Nephron progenitor cell (in vitro differentiated cells): Measurements from ENCODE around the gene LRRC32.

Experiments used
- DNase-seq: peaks from one replicate; pipeline ENCODE4 v3.0.0; 2021
- H3K27ac Mint-ChIP-seq: 2 replicates; pipeline ENCODE4 v1.8.0; 2021; ENCODE audit warnings: mild to moderate bottlenecking, moderate library complexity, mixed read lengths
- H3K27me3 Mint-ChIP-seq: 2 replicates; pipeline ENCODE4 v1.8.0; 2021; ENCODE audit warnings: mild to moderate bottlenecking, low read depth, mixed read lengths; ENCODE audit not compliant: poor library complexity
- H3K36me3 Mint-ChIP-seq: 2 replicates; pipeline ENCODE4 v1.8.0; 2021; ENCODE audit warnings: low read depth, mixed read lengths
- H3K4me1 Mint-ChIP-seq: 2 replicates; pipeline ENCODE4 v1.8.0; 2021; ENCODE audit warnings: mixed read lengths
- H3K4me3 Mint-ChIP-seq: 2 replicates; pipeline ENCODE4 v1.8.0; 2021; ENCODE audit warnings: mild to moderate bottlenecking, moderate library complexity, mixed read lengths
- H3K9me3 Mint-ChIP-seq: 2 replicates; pipeline ENCODE4 v1.8.0; 2021; ENCODE audit warnings: mild to moderate bottlenecking, moderate library complexity, mixed read lengths
- TF ChIP-seq, protein P1 (sequence below): fragments of 200-600 bp; sonication (generic); IDR thresholded peaks from 2 replicates; pipeline ENCODE4 v1.5.0; 2021; ENCODE audit warnings: antibody characterized with exemption

LRRC32 gene

DNA sequence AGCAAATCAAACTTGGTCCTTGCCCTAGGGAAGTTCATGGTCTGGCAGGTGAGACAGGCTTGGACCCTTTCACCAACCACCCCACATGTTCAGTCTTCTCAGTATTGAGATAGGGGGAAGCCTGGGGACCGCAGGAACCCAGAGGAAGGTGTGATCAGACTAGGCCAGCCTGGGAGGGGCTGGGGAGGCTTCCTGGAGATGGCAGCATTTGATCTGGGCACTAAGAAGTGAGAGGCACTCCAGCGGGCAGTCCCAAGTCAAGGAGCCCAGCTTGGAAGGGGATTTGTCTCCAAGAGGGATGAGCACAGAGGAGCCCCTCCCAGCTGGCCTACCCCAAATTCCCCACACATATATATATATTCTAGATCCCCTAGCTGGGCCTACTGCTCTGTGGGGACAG lies 5.4 kb downstream of the LRRC32 start:
- H3K27ac Mint-ChIP-seq, result no peak overlapping the region
- peaks cover 20% of the 10 kb centered on the region for H3K27me3 Mint-ChIP-seq
- H3K36me3 Mint-ChIP-seq, result no peaks in the 10 kb centered on the region
- no peak for DNase-seq
- no peak overlapping the region for H3K4me3 Mint-ChIP-seq
- H3K9me3 Mint-ChIP-seq, result no peaks in the 10 kb centered on the region
- TF ChIP-seq, protein P1, sequence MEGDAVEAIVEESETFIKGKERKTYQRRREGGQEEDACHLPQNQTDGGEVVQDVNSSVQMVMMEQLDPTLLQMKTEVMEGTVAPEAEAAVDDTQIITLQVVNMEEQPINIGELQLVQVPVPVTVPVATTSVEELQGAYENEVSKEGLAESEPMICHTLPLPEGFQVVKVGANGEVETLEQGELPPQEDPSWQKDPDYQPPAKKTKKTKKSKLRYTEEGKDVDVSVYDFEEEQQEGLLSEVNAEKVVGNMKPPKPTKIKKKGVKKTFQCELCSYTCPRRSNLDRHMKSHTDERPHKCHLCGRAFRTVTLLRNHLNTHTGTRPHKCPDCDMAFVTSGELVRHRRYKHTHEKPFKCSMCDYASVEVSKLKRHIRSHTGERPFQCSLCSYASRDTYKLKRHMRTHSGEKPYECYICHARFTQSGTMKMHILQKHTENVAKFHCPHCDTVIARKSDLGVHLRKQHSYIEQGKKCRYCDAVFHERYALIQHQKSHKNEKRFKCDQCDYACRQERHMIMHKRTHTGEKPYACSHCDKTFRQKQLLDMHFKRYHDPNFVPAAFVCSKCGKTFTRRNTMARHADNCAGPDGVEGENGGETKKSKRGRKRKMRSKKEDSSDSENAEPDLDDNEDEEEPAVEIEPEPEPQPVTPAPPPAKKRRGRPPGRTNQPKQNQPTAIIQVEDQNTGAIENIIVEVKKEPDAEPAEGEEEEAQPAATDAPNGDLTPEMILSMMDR, result no peak
- H3K4me1 Mint-ChIP-seq, result peaks cover 56% of the 10 kb centered on the region

DNA sequence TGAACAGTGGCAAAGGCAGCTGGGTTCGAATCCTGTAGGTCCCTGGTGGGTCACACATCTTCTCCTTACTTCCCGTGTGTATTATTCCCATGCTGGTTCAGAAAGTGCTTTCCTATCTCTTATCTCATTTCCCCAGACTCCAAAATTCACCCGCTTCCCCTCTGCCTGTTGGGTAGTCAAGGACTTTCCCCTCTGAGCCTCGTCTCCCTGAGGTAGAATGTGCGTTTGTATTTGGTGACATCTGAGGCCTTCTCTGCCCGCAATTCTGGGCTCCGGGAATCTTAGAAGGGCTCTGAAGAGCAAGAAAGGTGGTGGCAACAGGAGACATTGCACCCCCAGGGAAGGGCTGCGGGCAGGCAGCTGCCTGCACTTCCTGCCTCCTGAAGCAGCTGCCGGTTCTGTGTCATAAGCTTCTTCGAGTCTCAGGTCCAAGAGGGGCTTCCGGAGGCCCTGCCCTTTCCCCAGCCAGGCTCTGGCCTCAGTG lies 5.9 kb downstream of the LRRC32 start:
- Mint-ChIP-seq H3K9me3 (no peaks in the 10 kb centered on the region), H3K36me3 (no peaks in the 10 kb centered on the region), H3K4me3 (no peak overlapping the region), H3K27me3 (peaks cover 21% of the 10 kb centered on the region), H3K27ac (no peak overlapping the region), H3K4me1 (peaks cover 51% of the 10 kb centered on the region)
- TF ChIP-seq, protein P1, result no peak
- no peak for DNase-seq

DNA sequence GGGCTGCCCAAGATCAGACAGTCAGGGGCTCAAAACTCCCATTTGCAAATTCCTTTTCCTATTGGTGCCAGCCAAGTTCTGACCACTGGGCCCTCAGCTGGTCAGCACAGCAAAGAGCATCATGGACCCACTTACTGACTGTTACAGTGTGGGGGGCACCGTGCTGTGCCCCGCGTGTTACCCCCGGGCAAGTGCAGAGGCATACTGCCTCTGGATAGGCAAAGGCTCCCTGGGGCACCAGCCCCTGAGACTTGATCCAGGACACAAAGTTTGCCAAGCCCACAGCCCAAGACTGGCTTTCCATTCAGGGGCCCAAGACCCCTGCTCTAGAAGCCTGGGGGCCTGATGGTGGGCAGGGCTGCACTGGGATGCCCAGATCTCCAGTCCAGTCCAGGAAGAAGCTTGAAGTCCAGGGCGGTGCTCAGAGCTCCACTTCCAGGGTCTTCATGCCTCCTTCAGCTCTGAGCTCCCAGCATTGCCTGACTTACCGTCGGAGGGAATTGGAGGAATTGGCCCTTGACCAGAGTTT lies 6.6 kb downstream of the LRRC32 start:
- no peaks in the 10 kb centered on the region for H3K36me3 Mint-ChIP-seq
- H3K4me1 Mint-ChIP-seq, result peaks cover 44% of the 10 kb centered on the region
- TF ChIP-seq, protein P1, result no peak
- H3K9me3 Mint-ChIP-seq, result no peaks in the 10 kb centered on the region
- H3K27me3 Mint-ChIP-seq, result peaks cover 15% of the 10 kb centered on the region
- no peak for DNase-seq
- no peak overlapping the region for H3K4me3 Mint-ChIP-seq
- no peak overlapping the region for H3K27ac Mint-ChIP-seq

DNA sequence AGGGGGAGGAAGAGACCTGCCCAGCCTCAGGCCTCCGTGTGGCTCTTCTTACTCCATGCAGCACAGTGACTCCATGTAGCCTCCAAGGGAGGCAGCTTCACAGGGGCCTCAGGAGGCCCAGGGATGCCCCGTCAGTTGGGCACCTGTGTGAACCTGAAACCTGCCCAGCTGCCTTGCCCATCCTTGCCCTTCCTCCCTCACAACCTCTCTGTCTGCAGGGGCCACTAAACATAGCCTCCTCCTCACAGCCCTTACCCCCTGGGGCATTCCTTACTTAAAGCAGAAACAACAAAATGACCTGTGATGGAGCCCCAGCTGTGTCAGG lies 7.1 kb downstream of the LRRC32 start:
- H3K9me3 Mint-ChIP-seq, result no peaks in the 10 kb centered on the region
- H3K27me3 Mint-ChIP-seq, result peaks cover 11% of the 10 kb centered on the region
- peaks cover 43% of the 10 kb centered on the region for H3K4me1 Mint-ChIP-seq
- no peak overlapping the region for H3K4me3 Mint-ChIP-seq
- DNase-seq, result no peak
- H3K27ac Mint-ChIP-seq, result no peak overlapping the region
- TF ChIP-seq, protein P1, result no peak
- no peaks in the 10 kb centered on the region for H3K36me3 Mint-ChIP-seq

DNA sequence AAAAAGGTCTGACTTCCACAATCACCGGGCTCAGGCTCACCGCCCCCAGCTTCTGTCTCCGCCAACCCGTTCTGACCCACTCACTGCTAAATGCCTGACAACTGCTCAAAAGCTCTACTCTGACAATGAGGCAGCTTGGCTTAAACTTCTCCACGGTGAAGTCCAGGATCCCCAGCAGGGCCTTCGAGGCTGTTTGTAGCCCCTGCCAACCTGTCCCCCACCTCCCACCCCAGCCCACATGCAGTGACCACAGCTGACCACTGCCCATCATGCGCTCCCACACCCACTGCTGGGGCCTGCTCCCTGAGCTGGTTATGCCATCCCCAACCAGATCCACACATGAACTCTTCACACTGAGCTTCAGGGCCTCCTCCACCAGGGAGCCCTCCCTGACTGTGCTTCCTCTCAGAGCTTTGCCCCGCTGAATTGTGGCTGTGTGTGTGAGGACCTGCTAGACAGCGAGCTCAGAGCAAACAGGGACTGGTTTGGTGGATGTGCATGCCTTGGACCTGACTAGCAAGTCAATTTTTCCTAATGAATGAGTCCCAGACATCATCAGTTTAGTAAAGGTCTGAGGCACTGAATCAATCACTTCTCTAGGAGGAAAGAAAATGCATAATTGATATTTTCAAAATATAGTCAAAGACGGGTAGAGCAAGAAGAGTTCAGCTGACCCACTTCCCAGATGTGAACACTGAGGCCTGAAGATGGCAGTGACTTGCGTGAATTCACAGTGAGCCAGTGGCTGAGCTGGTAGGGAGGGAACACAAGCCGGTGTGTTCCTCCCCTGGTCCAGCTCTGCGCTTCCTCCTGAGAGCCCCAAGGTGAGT lies 7.7 kb downstream of the LRRC32 start:
- H3K4me3 Mint-ChIP-seq, result no peak overlapping the region
- H3K27ac Mint-ChIP-seq, result no peak overlapping the region
- H3K36me3 Mint-ChIP-seq, result no peaks in the 10 kb centered on the region
- H3K9me3 Mint-ChIP-seq, result no peaks in the 10 kb centered on the region
- TF ChIP-seq, protein P1, result no peak
- H3K4me1 Mint-ChIP-seq, result peaks cover 43% of the 10 kb centered on the region
- no peak for DNase-seq
- H3K27me3 Mint-ChIP-seq, result peaks cover 6% of the 10 kb centered on the region
